Measurements from ENCODE around the gene RNF13. TPM values are rescaled to one million over a fixed set of nuclear protein-coding genes. Genes with fewer than 3 reads are reported as not detected.
A peak's percentile ranks its signal among the peaks of the same experiment; 100 is the strongest.

The RNF13 gene
- total RNA-seq, 4 donors from 2014 or later = 48.3 to 63.6 (median 56.9) TPM

GRCh38 chr3:149815321-149815720, 2.3 kb downstream of the RNF13 start:
- Histone ChIP-seq H3K4me3 (peak overlapping the region; percentile 72 to 90 (median 82)), H3K36me3 (no peaks in the 10 kb centered on the region), H3K9me3 (no peaks in the 10 kb centered on the region), H3K27ac (peak overlapping the region; percentile 91 to 98 (median 96)), H3K27me3 (no peaks in the 10 kb centered on the region), H3K4me1 (peaks cover 52 to 62% of the 10 kb centered on the region in 2 donors)
- DNase-seq (no peak), ATAC-seq (no peak)
- TF ChIP-seq CTCF (IDR thresholded peaks at IDR 0.05 in 4 of 5, conservative IDR thresholded peaks at IDR 0.05 in 1 of 5) (no peak), POLR2A (IDR thresholded peaks at IDR 0.05) (no peak)
- in situ Hi-C loops (cut with MboI; ENCODE audit: low sequenced_read_pairs in 4 of 4) (no loop called here), intact Hi-C loops (cut with DNase I; ENCODE audit: low total_unique reads) (no loop called here)

- H3K27ac ChIP-seq = peak overlapping the region; percentile 91 to 98 (median 96)
- in situ Hi-C loops (cut with MboI; ENCODE audit: low sequenced_read_pairs in 4 of 4) = no loop called here
- peak overlapping the region in 3 of 4 donors; percentile 1 to 81 (median 72) for H3K4me3 ChIP-seq
- no peak for DNase-seq
- no peaks in the 10 kb centered on the region for H3K36me3 ChIP-seq
- intact Hi-C loops (cut with DNase I; ENCODE audit: low total_unique reads) = no loop called here
- no peak for ATAC-seq
- no peaks in the 10 kb centered on the region for H3K27me3 ChIP-seq
- no peak for TF ChIP-seq CTCF (IDR thresholded peaks at IDR 0.05 in 4 of 5, conservative IDR thresholded peaks at IDR 0.05 in 1 of 5)
- no peak for TF ChIP-seq POLR2A (IDR thresholded peaks at IDR 0.05)
- no peaks in the 10 kb centered on the region for H3K9me3 ChIP-seq
- peaks cover 52 to 65% of the 10 kb centered on the region in 2 donors for H3K4me1 ChIP-seq
These were observed 2.7 kb downstream of the RNF13 start for GRCh38 chr3:149815728-149816127.

- in situ Hi-C loops (cut with MboI; ENCODE audit: low sequenced_read_pairs in 4 of 4) (no loop called here), intact Hi-C loops (cut with DNase I; ENCODE audit: low total_unique reads) (no loop called here)
- no peaks in the 10 kb centered on the region for H3K36me3 ChIP-seq
- peak overlapping the region in 1 of 4 donors; percentile 1 for H3K4me3 ChIP-seq
- ATAC-seq (no peak), DNase-seq (no peak)
- TF ChIP-seq POLR2A (IDR thresholded peaks at IDR 0.05) (no peak), CTCF (IDR thresholded peaks at IDR 0.05 in 4 of 5, conservative IDR thresholded peaks at IDR 0.05 in 1 of 5) (no peak)
- H3K27me3 ChIP-seq = no peaks in the 10 kb centered on the region
- peaks cover 52 to 65% of the 10 kb centered on the region in 2 donors for H3K4me1 ChIP-seq
- H3K27ac ChIP-seq = peak overlapping the region; percentile 91 to 98 (median 96)
- H3K9me3 ChIP-seq = no peaks in the 10 kb centered on the region
These were observed 3.3 kb downstream of the RNF13 start for GRCh38 chr3:149816311-149816710.

GRCh38 chr3:149816986-149817385, 4.0 kb downstream of the RNF13 start:
- Histone ChIP-seq H3K27ac (peak overlapping the region; percentile 91 to 98 (median 96)), H3K36me3 (no peaks in the 10 kb centered on the region), H3K4me1 (peaks cover 50 to 63% of the 10 kb centered on the region in 2 donors), H3K27me3 (no peaks in the 10 kb centered on the region), H3K4me3 (no peak overlapping the region), H3K9me3 (no peaks in the 10 kb centered on the region)
- DNase-seq = no peak
- in situ Hi-C loops (cut with MboI; ENCODE audit: low sequenced_read_pairs in 4 of 4) = no loop called here
- no peak for ATAC-seq
- intact Hi-C loops (cut with DNase I; ENCODE audit: low total_unique reads) = no loop called here
- TF ChIP-seq CTCF (IDR thresholded peaks at IDR 0.05 in 4 of 5, conservative IDR thresholded peaks at IDR 0.05 in 1 of 5) (no peak), POLR2A (IDR thresholded peaks at IDR 0.05) (peak in 1 of 2 donors; percentile 24)

GRCh38 chr3:149819432-149819831, 6.4 kb downstream of the RNF13 start:
- H3K4me1 ChIP-seq = peaks cover 45 to 66% of the 10 kb centered on the region in 2 donors
- in situ Hi-C loops (cut with MboI; ENCODE audit: low sequenced_read_pairs in 4 of 4) = no loop called here

More at GRCh38 chr3:149819432-149819831, 6.4 kb downstream of the RNF13 start:
- no peaks in the 10 kb centered on the region for H3K36me3 ChIP-seq
- H3K9me3 ChIP-seq = no peaks in the 10 kb centered on the region
- H3K27me3 ChIP-seq = no peaks in the 10 kb centered on the region
- DNase-seq (no peak), ATAC-seq (no peak)
- intact Hi-C loops (cut with DNase I; ENCODE audit: low total_unique reads) = no loop called here
- TF ChIP-seq POLR2A (IDR thresholded peaks at IDR 0.05) (no peak), CTCF (IDR thresholded peaks at IDR 0.05 in 4 of 5, conservative IDR thresholded peaks at IDR 0.05 in 1 of 5) (no peak)
- H3K27ac ChIP-seq = no peak overlapping the region
- no peak overlapping the region for H3K4me3 ChIP-seq

All from gastrocnemius medialis (tissue), 4 donors.